CD14-positive monocyte (primary cell): ENCODE data around the gene LRRC8A. TPM values are rescaled to one million over a fixed set of nuclear protein-coding genes. Genes with fewer than 3 reads are reported as not detected.

Experiments used
- DNase-seq, 3 donors: peaks; one replicate each; pipeline ENCODE4 v3.0.0-alpha.2; 2011 to 2022
- H2AFZ ChIP-seq: 2 replicates; pipeline ENCODE4 v1.6.0; 2012; ENCODE audit warnings: mild to moderate bottlenecking, low read depth, low read length, inconsistent platforms; ENCODE audit not compliant: insufficient read depth, poor library complexity, severe bottlenecking
- H3K27ac ChIP-seq, 2 donors: 1 replicate in 1 of 2; 2 replicates in 1 of 2; pipeline ENCODE4 v1.5.1; 2012 to 2013; ENCODE audit warnings: low read length in 2 of 2, control low read depth in 1 of 2, inconsistent platforms in 1 of 2, low read depth in 1 of 2, mild to moderate bottlenecking in 1 of 2
- H3K27me3 ChIP-seq, 2 donors: one replicate each; pipeline versions ENCODE4 v1.6.0 to v1.6.1; 2011 to 2013; ENCODE audit warnings: low read length in 2 of 2; ENCODE audit not compliant: control insufficient read depth in 2 of 2, insufficient read depth in 2 of 2
- H3K36me3 ChIP-seq, 2 donors: replicated peaks in 1 of 2; 1 replicate in 1 of 2; 2 replicates in 1 of 2; pipeline versions ENCODE4 v1.5.1 to v1.6.1; 2012 to 2013; ENCODE audit warnings: low read length in 2 of 2, control low read depth in 1 of 2, inconsistent platforms in 1 of 2, mild to moderate bottlenecking in 1 of 2; ENCODE audit not compliant: insufficient read depth in 2 of 2, control insufficient read depth in 1 of 2
- H3K4me1 ChIP-seq, 2 donors: 1 replicate in 1 of 2; 2 replicates in 1 of 2; pipeline versions ENCODE4 v1.5.1 to v1.6.1; 2012 to 2013; ENCODE audit warnings: low read length in 2 of 2, control low read depth in 1 of 2, inconsistent platforms in 1 of 2, mild to moderate bottlenecking in 1 of 2, moderate library complexity in 1 of 2; ENCODE audit not compliant: insufficient read depth in 2 of 2, control insufficient read depth in 1 of 2
- H3K4me2 ChIP-seq: replicated peaks from 2 replicates; pipeline ENCODE3; 2012; ENCODE audit warnings: low read length, moderate library complexity, mild to moderate bottlenecking; ENCODE audit not compliant: poor library complexity, severe bottlenecking; ENCODE audit errors: extremely low read depth
- H3K4me3 ChIP-seq, 3 experiments: fragments of 200-600 bp in 1 of 3; sonication (generic) in 1 of 3; replicated peaks in 1 of 3; 1 replicate in 2 of 3; 2 replicates in 1 of 3; pipeline ENCODE4 v1.5.1; 2011 to 2013; ENCODE audit warnings: low read length in 3 of 3, mild to moderate bottlenecking in 3 of 3, control low read depth in 2 of 3, low read depth in 2 of 3, inconsistent platforms in 1 of 3, moderate library complexity in 1 of 3
- H3K79me2 ChIP-seq: 2 replicates; pipeline ENCODE4 v1.6.0; 2012; ENCODE audit warnings: mild to moderate bottlenecking, control low read depth, inconsistent platforms, low read length, moderate library complexity; ENCODE audit not compliant: insufficient read depth
- H3K9ac ChIP-seq: 2 replicates; pipeline ENCODE4 v1.6.0; 2017; ENCODE audit warnings: low read length, mild to moderate bottlenecking; ENCODE audit not compliant: insufficient read depth, poor library complexity, severe bottlenecking
- H3K9me3 ChIP-seq, 2 donors: replicated peaks in 1 of 2; 1 replicate in 1 of 2; 2 replicates in 1 of 2; pipeline versions ENCODE4 v1.5.1 to v1.6.1; 2012 to 2013; ENCODE audit warnings: low read length in 2 of 2, control low read depth in 1 of 2; ENCODE audit not compliant: control insufficient read depth in 1 of 2, insufficient read depth in 1 of 2
- H4K20me1 ChIP-seq: 2 replicates; pipeline ENCODE4 v1.6.0; 2012; ENCODE audit warnings: mild to moderate bottlenecking, low read length, control low read depth, moderate library complexity; ENCODE audit not compliant: insufficient read depth
- H3K27ac Mint-ChIP-seq, 7 donors: one replicate each; pipeline ENCODE4 v1.8.0; 2020; ENCODE audit warnings: mild to moderate bottlenecking in 7 of 7, mixed read lengths in 7 of 7, moderate library complexity in 6 of 7, inconsistent platforms in 2 of 7
- H3K27me3 Mint-ChIP-seq, 3 donors: one replicate each; pipeline ENCODE4 v1.8.0; 2021 to 2022; ENCODE audit warnings: low read depth in 3 of 3, mild to moderate bottlenecking in 3 of 3, mixed read lengths in 3 of 3, moderate library complexity in 3 of 3, inconsistent platforms in 1 of 3
- H3K36me3 Mint-ChIP-seq, 2 donors: one replicate each; pipeline ENCODE4 v1.8.0; 2020; ENCODE audit warnings: mixed read lengths in 2 of 2, inconsistent platforms in 1 of 2, mild to moderate bottlenecking in 1 of 2
- H3K4me1 Mint-ChIP-seq: one replicate; pipeline ENCODE4 v1.8.0; 2020; ENCODE audit warnings: mild to moderate bottlenecking, mixed read lengths
- H3K4me3 Mint-ChIP-seq, 2 donors: one replicate each; pipeline ENCODE4 v1.8.0; 2020; ENCODE audit warnings: mild to moderate bottlenecking in 2 of 2, mixed read lengths in 2 of 2, moderate library complexity in 1 of 2
- H3K9me3 Mint-ChIP-seq, 7 donors: one replicate each; pipeline ENCODE4 v1.8.0; 2020 to 2022; ENCODE audit warnings: mixed read lengths in 7 of 7, mild to moderate bottlenecking in 6 of 7, moderate library complexity in 6 of 7, inconsistent platforms in 2 of 7
- CTCF ChIP-seq: fragments of 200-600 bp; IDR thresholded peaks from one replicate; pipeline ENCODE4 v1.8.0; 2022; ENCODE audit warnings: antibody characterized with exemption, mild to moderate bottlenecking
- WGBS: methylation state at CpG from one replicate; pipeline ENCODE4 v1.1.5; 2013; ENCODE audit warnings: missing lambda C conversion rate; ENCODE audit not compliant: insufficient coverage; 5-methylcytosine and 5-hydroxymethylcytosine counted together
- intact Hi-C, 2 donors: fragments of 100-400 bp; cut with micrococcal nuclease; formaldehyde crosslinking; loops; one replicate each; pipeline versions ENCODE4 v1.15.0 to v1.15.1; 2023
- polyA plus RNA-seq, 3 donors: library from polyadenylated mRNA; depleted of rRNA in 1 of 3; unstranded in 2 of 3; stranded (reverse) in 1 of 3; fragments of 300-500 nt in 2 of 3; fragments of >200 nt in 1 of 3; fragmentation: Illumina TruSeq in 2 of 3; gene quantifications; 1 replicate in 2 of 3; 2 replicates in 1 of 3; pipeline ENCODE4 v1.2.3, GENCODE V29; 2012 to 2021

Gene LRRC8A
- polyA plus RNA-seq, 3 donors, result 7.8 to 10.8 (median 10.3) TPM

GRCh38 chr9:128860937-128861336 lies 21.0 kb upstream of the LRRC8A start:
- Mint-ChIP-seq H3K9me3 (peaks cover 0 to 8% (median 0%) of the 10 kb centered on the region in 7 donors), H3K4me3 (no peak overlapping the region), H3K36me3 (peaks cover 0 to 4% of the 10 kb centered on the region in 2 donors), H3K27ac (no peak overlapping the region), H3K4me1 (peaks cover 13% of the 10 kb centered on the region), H3K27me3 (no peaks in the 10 kb centered on the region)
- H3K9ac ChIP-seq, result no peak overlapping the region
- DNase-seq, result no peak
- peak overlapping the region in 1 of 2 donors; percentile 8 for H3K27ac ChIP-seq
- H3K36me3 ChIP-seq, result no peaks in the 10 kb centered on the region
- no peak for TF ChIP-seq CTCF
- no peak overlapping the region for H2AFZ ChIP-seq
- no peak overlapping the region for H3K4me2 ChIP-seq
- H3K4me3 ChIP-seq, result no peak overlapping the region
- intact Hi-C loops, result loop anchor here (5.0 kb wide), 1 partner anchor 66 kb away; no protein-coding TSS in a partner anchor
- WGBS, result no CpG with 5 or more reads among the region's 5 CpGs
- no peaks in the 10 kb centered on the region for H3K4me1 ChIP-seq
- H3K9me3 ChIP-seq, result no peaks in the 10 kb centered on the region
- no peaks in the 10 kb centered on the region for H3K27me3 ChIP-seq
- H3K79me2 ChIP-seq, result no peaks in the 10 kb centered on the region
- H4K20me1 ChIP-seq, result no peaks in the 10 kb centered on the region

DNA sequence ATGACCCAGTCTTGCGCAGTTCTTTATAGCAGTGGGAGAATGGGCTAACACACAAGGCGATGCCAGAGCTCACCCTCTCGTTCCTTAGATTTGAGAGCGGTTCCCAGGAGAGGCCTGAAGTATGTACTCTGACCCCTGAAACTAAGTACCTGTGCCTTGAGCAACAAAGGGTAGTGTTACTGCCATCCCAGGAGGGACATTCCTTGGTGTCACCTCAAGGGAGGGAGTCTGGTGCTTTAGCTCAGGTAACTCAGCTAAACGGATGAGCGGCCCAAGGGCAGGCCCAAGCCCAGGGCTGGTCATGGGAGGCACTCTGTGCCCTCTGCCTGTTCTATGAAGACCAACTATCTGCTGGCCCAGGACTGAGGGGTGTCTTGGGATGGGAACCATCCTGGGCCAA lies 20.4 kb upstream of the LRRC8A start:
- TF ChIP-seq CTCF, result no peak
- Mint-ChIP-seq H3K4me3 (no peak overlapping the region), H3K27me3 (no peaks in the 10 kb centered on the region), H3K9me3 (peaks cover 0 to 8% (median 0%) of the 10 kb centered on the region in 7 donors), H3K4me1 (peaks cover 13% of the 10 kb centered on the region), H3K36me3 (peaks cover 0 to 4% of the 10 kb centered on the region in 2 donors), H3K27ac (no peak overlapping the region)
- Histone ChIP-seq H2AFZ (no peak overlapping the region), H3K27me3 (no peaks in the 10 kb centered on the region), H3K4me2 (no peak overlapping the region), H3K4me3 (no peak overlapping the region), H3K9ac (no peak overlapping the region), H3K27ac (no peak overlapping the region), H3K9me3 (no peaks in the 10 kb centered on the region), H3K4me1 (no peaks in the 10 kb centered on the region), H3K79me2 (no peaks in the 10 kb centered on the region), H4K20me1 (no peaks in the 10 kb centered on the region), H3K36me3 (no peaks in the 10 kb centered on the region)
- intact Hi-C loops, result loop anchor here (5.0 kb wide), 1 partner anchor 66 kb away; no protein-coding TSS in a partner anchor
- 83% methylated on average over 4 of the region's 6 CpGs for WGBS
- no peak for DNase-seq
